IMR-90 (cell line): ENCODE data around the gene MOB4. TPM values are rescaled to one million over a fixed set of nuclear protein-coding genes. Genes with fewer than 3 reads are reported as not detected.

ENCODE experiments used
- ATAC-seq: fragments of 200-7000 bp; cut with Tn5 transposase; 2 replicates; pipeline ENCODE4 v1.9.1; 2020; ENCODE audit warnings: low read depth, mild to moderate bottlenecking, moderate library complexity
- BruUV-seq: library from RNA; stranded (reverse); fragments of 400-500 nt; replicated peaks from 2 replicates; lab custom pipeline; 2021; lab: Mats Ljungman, UMichigan
- CTCF ChIA-PET: fragments of 300-600 bp; formaldehyde crosslinking; extraction: SDS; loops from one replicate; lab custom pipeline; 2021; ENCODE audit warnings: antibody characterized with exemption; lab: Yijun Ruan, JAX
- POLR2A ChIA-PET: fragments of 300-600 bp; sonication (Branson Sonifier 250); formaldehyde crosslinking; loops from one replicate; lab custom pipeline; 2022; ENCODE audit warnings: antibody characterized with exemption; ENCODE audit not compliant: unreplicated experiment; lab: Charles Lee
- DNase-seq: peaks from one replicate; pipeline ENCODE4 v3.0.0; 2013
- H2AFZ ChIP-seq: replicated peaks from 2 replicates; pipeline ENCODE3; 2013; ENCODE audit warnings: low read length, mild to moderate bottlenecking; ENCODE audit not compliant: poor library complexity
- H2AK5ac ChIP-seq: 2 replicates; pipeline ENCODE4 v1.6.1; 2013; ENCODE audit warnings: low read depth, low read length, inconsistent platforms
- H2AK9ac ChIP-seq: replicated peaks from 2 replicates; pipeline ENCODE3; 2013; ENCODE audit warnings: mild to moderate bottlenecking, low read depth, low read length, moderate library complexity; ENCODE audit not compliant: poor library complexity
- H2BK120ac ChIP-seq: 2 replicates; pipeline ENCODE4 v1.6.1; 2013; ENCODE audit warnings: low read depth, low read length, inconsistent platforms
- H2BK15ac ChIP-seq: 3 replicates; pipeline ENCODE4 v1.6.1; 2013; ENCODE audit warnings: low read depth, low read length, inconsistent platforms
- H2BK20ac ChIP-seq: 2 replicates; pipeline ENCODE4 v1.6.1; 2013; ENCODE audit warnings: low read depth, mild to moderate bottlenecking, inconsistent platforms, low read length, moderate library complexity
- H2BK5ac ChIP-seq: 2 replicates; pipeline ENCODE4 v1.6.1; 2013; ENCODE audit warnings: mild to moderate bottlenecking, low read depth, low read length, inconsistent platforms; ENCODE audit not compliant: poor library complexity, severe bottlenecking
- H3K14ac ChIP-seq: replicated peaks from 2 replicates; pipeline ENCODE4 v1.6.1; 2013; ENCODE audit warnings: low read depth, low read length, inconsistent platforms
- H3K18ac ChIP-seq: 2 replicates; pipeline ENCODE4 v1.6.1; 2013; ENCODE audit warnings: low read depth, low read length, control low read depth
- H3K23ac ChIP-seq: 2 replicates; pipeline ENCODE4 v1.6.1; 2013; ENCODE audit warnings: low read depth, low read length, inconsistent platforms
- H3K27ac ChIP-seq: 2 replicates; pipeline ENCODE4 v1.5.1; 2013; ENCODE audit warnings: mild to moderate bottlenecking, control low read depth, low read length; ENCODE audit not compliant: insufficient read depth
- H3K27me3 ChIP-seq: 2 replicates; pipeline ENCODE4 v1.6.1; 2013; ENCODE audit warnings: low read length; ENCODE audit not compliant: control insufficient read depth, insufficient read depth
- H3K36me3 ChIP-seq: 2 replicates; pipeline ENCODE4 v1.6.1; 2013; ENCODE audit warnings: low read length, mixed read lengths; ENCODE audit not compliant: control insufficient read depth, insufficient read depth
- H3K4ac ChIP-seq: 2 replicates; pipeline ENCODE4 v1.6.1; 2013; ENCODE audit warnings: low read depth, low read length, inconsistent platforms
- H3K4me1 ChIP-seq: 2 replicates; pipeline ENCODE4 v1.6.1; 2013; ENCODE audit warnings: low read length, mixed read lengths; ENCODE audit not compliant: control insufficient read depth, insufficient read depth
- H3K4me2 ChIP-seq: 2 replicates; pipeline ENCODE4 v1.6.1; 2013; ENCODE audit warnings: low read depth, mild to moderate bottlenecking, control low read depth, low read length, moderate library complexity
- H3K4me3 ChIP-seq: 2 replicates; pipeline ENCODE4 v1.5.1; 2013; ENCODE audit warnings: low read depth, mild to moderate bottlenecking, control low read depth, low read length, moderate library complexity; ENCODE audit not compliant: insufficient read depth
- H3K56ac ChIP-seq: 2 replicates; pipeline ENCODE4 v1.6.1; 2013; ENCODE audit warnings: low read length, inconsistent platforms; ENCODE audit not compliant: insufficient read depth; ENCODE audit errors: extremely low read depth
- H3K79me1 ChIP-seq, 2 experiments: 2 replicates each; pipeline ENCODE4 v1.6.1; 2013; ENCODE audit warnings: low read length in 2 of 2, inconsistent platforms in 1 of 2, low read depth in 1 of 2
- H3K9ac ChIP-seq: 2 replicates; pipeline ENCODE4 v1.6.1; 2013; ENCODE audit warnings: low read depth, low read length, control low read depth
- H3K9me1 ChIP-seq: 2 replicates; pipeline ENCODE4 v1.6.1; 2013; ENCODE audit warnings: low read length, inconsistent platforms; ENCODE audit not compliant: insufficient read depth
- H3K9me3 ChIP-seq: 2 replicates; pipeline ENCODE4 v1.6.1; 2013; ENCODE audit warnings: low read length; ENCODE audit not compliant: control insufficient read depth, insufficient read depth
- H4K20me1 ChIP-seq: 2 replicates; pipeline ENCODE4 v1.6.1; 2013; ENCODE audit warnings: low read length, inconsistent platforms; ENCODE audit not compliant: insufficient read depth
- H4K5ac ChIP-seq: 2 replicates; pipeline ENCODE4 v1.6.1; 2013; ENCODE audit warnings: mild to moderate bottlenecking, low read depth, low read length, control low read depth
- H4K8ac ChIP-seq, 2 experiments: 2 replicates each; pipeline ENCODE4 v1.6.1; 2013; ENCODE audit warnings: low read depth in 2 of 2, low read length in 2 of 2, control low read depth in 1 of 2, inconsistent platforms in 1 of 2
- H4K91ac ChIP-seq: 2 replicates; pipeline ENCODE4 v1.6.1; 2013; ENCODE audit warnings: low read depth, low read length, inconsistent platforms; ENCODE audit not compliant: insufficient read depth
- BHLHE40 ChIP-seq: fragments of 150-350 bp; IDR thresholded peaks from 2 replicates; pipeline ENCODE4 v1.6.1; 2016; ENCODE audit warnings: mild to moderate bottlenecking, low read depth, low read length
- FOS ChIP-seq: fragments of 150-350 bp; IDR thresholded peaks from 2 replicates; pipeline ENCODE4 v1.6.1; 2016; ENCODE audit warnings: low read depth, low read length
- MXI1 ChIP-seq: IDR thresholded peaks from 2 replicates; pipeline ENCODE4 v1.6.1; 2012; ENCODE audit warnings: low read depth, mild to moderate bottlenecking, low read length, moderate library complexity, borderline replicate concordance
- POLR2A ChIP-seq: IDR thresholded peaks from 2 replicates; pipeline ENCODE4 v1.6.1; 2012; ENCODE audit warnings: mild to moderate bottlenecking, low read depth, low read length
- RAD21 ChIP-seq: IDR thresholded peaks from 2 replicates; pipeline ENCODE4 v1.6.1; 2012; ENCODE audit warnings: low read length, improper control_type of control experiment
- SMC3 ChIP-seq: fragments of 150-350 bp; IDR thresholded peaks from 2 replicates; pipeline ENCODE4 v1.6.1; 2016; ENCODE audit warnings: low read depth, mild to moderate bottlenecking, antibody characterized with exemption, low read length, moderate library complexity
- WGBS, 2 experiments: methylation state at CpG; one replicate each; pipeline versions ENCODE4 v1.1.5 to v1.1.7; 2013; ENCODE audit warnings: missing lambda C conversion rate in 2 of 2; ENCODE audit not compliant: insufficient read length in 1 of 2; ENCODE audit errors: extremely low coverage in 2 of 2; 5-methylcytosine and 5-hydroxymethylcytosine counted together
- dilution Hi-C: fragments of 300-500 bp; cut with HindIII; formaldehyde crosslinking; loops from one replicate; pipeline ENCODE4 v1.14.3; 2018; ENCODE audit warnings: low sequenced_read_pairs; ENCODE audit not compliant: unreplicated experiment
- in situ Hi-C: fragments of 300-500 bp; cut with MboI; formaldehyde crosslinking; loops from 3 replicates; pipeline ENCODE4 v1.14.3; 2019; ENCODE audit warnings: low sequenced_read_pairs, inconsistent platforms, mixed read lengths
- intact Hi-C: fragments of 100-400 bp; cut with micrococcal nuclease; formaldehyde crosslinking; loops from 2 replicates; pipeline ENCODE4 v1.10.0; 2022
- polyA plus RNA-seq, 3 experiments: library from polyadenylated mRNA; depleted of rRNA; stranded (reverse); fragments of >200 nt; gene quantifications; 2 replicates each; pipeline ENCODE4 v1.2.3, GENCODE V29; 2012; ENCODE audit warnings: low replicate concordance in 1 of 3
- total RNA-seq: library from RNA; depleted of rRNA; stranded (reverse); fragments of >200 nt; gene quantifications from 2 replicates; pipeline ENCODE4 v1.2.3, GENCODE V29; 2012
- TF ChIP-seq, protein P1 (sequence below): conservative IDR thresholded peaks from 2 replicates; pipeline ENCODE4 v1.5.1; 2012; ENCODE audit warnings: mild to moderate bottlenecking, low read depth, low read length, improper control_type of control experiment

MOB4 gene
- total and polyA plus RNA-seq, 2 of the 4 experiments (the other 2 are of a cell fraction): 34.8 to 36.0 TPM

DNA sequence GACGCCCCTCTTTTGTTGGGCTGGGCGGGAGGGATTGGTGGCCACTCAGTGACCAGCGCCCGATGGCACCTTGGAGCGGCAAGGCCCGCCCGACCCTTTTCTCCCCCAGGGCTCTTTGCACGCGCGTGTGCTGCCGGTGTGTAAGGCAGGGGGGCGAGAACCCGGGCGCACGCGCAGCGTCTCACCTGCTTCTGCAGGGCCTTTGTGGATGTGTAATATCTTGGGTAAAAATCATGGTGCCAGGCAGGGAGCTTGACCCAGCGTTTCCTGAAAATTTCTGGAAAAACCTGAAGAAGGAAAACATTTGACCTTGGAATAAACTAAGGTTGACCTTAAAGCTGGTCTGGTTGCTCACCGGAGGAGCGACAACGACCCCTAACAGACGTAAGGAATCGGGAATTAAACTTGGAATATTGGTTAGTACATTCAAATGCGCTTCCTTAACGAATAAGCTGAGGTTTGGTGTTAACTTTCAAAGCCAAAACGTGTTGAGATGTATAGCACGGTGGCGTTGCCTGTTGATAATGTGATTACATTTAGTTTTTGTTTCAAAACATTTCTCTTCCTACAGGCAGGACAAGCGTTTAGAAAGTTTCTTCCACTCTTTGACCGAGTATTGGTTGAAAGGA, 15.2 kb upstream of the MOB4 start:
- Histone ChIP-seq H4K5ac (peak overlapping the region; percentile 83; the same call in 1 of the 2 replicates), H3K4me3 (peak overlapping the region; percentile 74), H2BK120ac (peak overlapping the region; percentile 3), H3K9me3 (no peaks in the 10 kb centered on the region), H3K4me1 (0 out of 2 replicates have a peak, but pooled peaks cover 1% of the 10 kb centered on the region), H3K36me3 (peaks cover 15% of the 10 kb centered on the region), H3K4me2 (peak overlapping the region; percentile 100), H2BK20ac (no peak overlapping the region), H3K4ac (peak overlapping the region; percentile 81), H3K23ac (peak overlapping the region; percentile 96), H2AK5ac (peak overlapping the region; percentile 79), H2AK9ac (peak overlapping the region; percentile 97), H4K8ac (peak overlapping the region; percentile 68 to 78), H3K27me3 (no peaks in the 10 kb centered on the region), H3K27ac (peak overlapping the region; percentile 43), H4K20me1 (peaks cover 40% of the 10 kb centered on the region), H3K56ac (peak overlapping the region; percentile 84), H2BK5ac (peak overlapping the region; percentile 72), H3K18ac (peak overlapping the region; percentile 58; the same call in 1 of the 2 replicates), H3K9me1 (0 out of 2 replicates have a peak, but pooled peaks cover 3% of the 10 kb centered on the region), H3K9ac (peak overlapping the region; percentile 95), H3K14ac (peak overlapping the region; percentile 79), H4K91ac (peak overlapping the region; percentile 81), H2BK15ac (peak overlapping the region; percentile 7; the same call in 1 of the 3 replicates), H2AFZ (peak overlapping the region; percentile 90), H3K79me1 (peaks cover 20 to 42% of the 10 kb centered on the region in 2 experiments)
- DNase-seq (peak; percentile 5), ATAC-seq (no peak; the same call in 1 of the 2 replicates)
- dilution Hi-C loops (no loop called here), in situ Hi-C loops (loop anchor here (10.0 kb wide), 1 partner anchor 274 kb away; no protein-coding TSS in a partner anchor), intact Hi-C loops (loop anchor here (1.0 to 2.0 kb wide), 2 partner anchors 205 to 278 kb away; partner anchors contain the start of gene MARS2)
- ChIA-PET POLR2A (interaction anchor here (0.6 to 1.0 kb wide), 2 partner anchors 16 to 66 kb away, joined by 3 to 4 read pairs; partner anchors contain the start of gene SF3B1), CTCF (no interaction called here)
- 0% methylated on average over 7 of the region's 30 CpGs; no CpG with 5 or more reads in 1 of the 2 experiments for WGBS, 2 experiments
- TSS peak; percentile 71 for BruUV-seq
- TF ChIP-seq FOS (no peak), SMC3 (no peak), POLR2A (no peak), RAD21 (no peak), MXI1 (no peak), BHLHE40 (no peak)
- TF ChIP-seq, protein P1, sequence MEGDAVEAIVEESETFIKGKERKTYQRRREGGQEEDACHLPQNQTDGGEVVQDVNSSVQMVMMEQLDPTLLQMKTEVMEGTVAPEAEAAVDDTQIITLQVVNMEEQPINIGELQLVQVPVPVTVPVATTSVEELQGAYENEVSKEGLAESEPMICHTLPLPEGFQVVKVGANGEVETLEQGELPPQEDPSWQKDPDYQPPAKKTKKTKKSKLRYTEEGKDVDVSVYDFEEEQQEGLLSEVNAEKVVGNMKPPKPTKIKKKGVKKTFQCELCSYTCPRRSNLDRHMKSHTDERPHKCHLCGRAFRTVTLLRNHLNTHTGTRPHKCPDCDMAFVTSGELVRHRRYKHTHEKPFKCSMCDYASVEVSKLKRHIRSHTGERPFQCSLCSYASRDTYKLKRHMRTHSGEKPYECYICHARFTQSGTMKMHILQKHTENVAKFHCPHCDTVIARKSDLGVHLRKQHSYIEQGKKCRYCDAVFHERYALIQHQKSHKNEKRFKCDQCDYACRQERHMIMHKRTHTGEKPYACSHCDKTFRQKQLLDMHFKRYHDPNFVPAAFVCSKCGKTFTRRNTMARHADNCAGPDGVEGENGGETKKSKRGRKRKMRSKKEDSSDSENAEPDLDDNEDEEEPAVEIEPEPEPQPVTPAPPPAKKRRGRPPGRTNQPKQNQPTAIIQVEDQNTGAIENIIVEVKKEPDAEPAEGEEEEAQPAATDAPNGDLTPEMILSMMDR: no peak
